ENCODE data around the gene SPG21.

Gene SPG21

DNA sequence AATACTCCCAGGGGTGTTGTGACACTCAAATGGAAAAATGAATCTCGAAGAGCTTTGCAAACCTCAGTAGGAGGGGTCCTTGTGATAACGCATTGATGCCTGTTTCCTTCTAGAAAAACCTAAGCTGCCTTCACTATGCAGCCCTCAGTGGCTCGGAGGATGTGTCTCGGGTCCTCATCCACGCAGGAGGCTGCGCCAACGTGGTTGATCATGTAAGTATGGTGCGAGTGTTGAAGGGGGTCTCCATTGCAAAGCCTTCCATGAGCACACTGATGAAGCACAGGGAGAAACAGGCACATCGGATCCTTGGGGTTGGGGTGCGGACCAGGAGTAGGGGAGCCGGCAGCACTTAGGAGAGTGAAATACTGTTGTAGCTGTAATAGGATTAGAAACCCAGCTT is 55.7 kb downstream of the SPG21 start:
- TF ChIP-seq, protein P1, sequence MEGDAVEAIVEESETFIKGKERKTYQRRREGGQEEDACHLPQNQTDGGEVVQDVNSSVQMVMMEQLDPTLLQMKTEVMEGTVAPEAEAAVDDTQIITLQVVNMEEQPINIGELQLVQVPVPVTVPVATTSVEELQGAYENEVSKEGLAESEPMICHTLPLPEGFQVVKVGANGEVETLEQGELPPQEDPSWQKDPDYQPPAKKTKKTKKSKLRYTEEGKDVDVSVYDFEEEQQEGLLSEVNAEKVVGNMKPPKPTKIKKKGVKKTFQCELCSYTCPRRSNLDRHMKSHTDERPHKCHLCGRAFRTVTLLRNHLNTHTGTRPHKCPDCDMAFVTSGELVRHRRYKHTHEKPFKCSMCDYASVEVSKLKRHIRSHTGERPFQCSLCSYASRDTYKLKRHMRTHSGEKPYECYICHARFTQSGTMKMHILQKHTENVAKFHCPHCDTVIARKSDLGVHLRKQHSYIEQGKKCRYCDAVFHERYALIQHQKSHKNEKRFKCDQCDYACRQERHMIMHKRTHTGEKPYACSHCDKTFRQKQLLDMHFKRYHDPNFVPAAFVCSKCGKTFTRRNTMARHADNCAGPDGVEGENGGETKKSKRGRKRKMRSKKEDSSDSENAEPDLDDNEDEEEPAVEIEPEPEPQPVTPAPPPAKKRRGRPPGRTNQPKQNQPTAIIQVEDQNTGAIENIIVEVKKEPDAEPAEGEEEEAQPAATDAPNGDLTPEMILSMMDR (IDR thresholded peaks at IDR 0.05): no peak
- peaks cover 4% of the 10 kb centered on the region for H3K4me1 ChIP-seq

DNA sequence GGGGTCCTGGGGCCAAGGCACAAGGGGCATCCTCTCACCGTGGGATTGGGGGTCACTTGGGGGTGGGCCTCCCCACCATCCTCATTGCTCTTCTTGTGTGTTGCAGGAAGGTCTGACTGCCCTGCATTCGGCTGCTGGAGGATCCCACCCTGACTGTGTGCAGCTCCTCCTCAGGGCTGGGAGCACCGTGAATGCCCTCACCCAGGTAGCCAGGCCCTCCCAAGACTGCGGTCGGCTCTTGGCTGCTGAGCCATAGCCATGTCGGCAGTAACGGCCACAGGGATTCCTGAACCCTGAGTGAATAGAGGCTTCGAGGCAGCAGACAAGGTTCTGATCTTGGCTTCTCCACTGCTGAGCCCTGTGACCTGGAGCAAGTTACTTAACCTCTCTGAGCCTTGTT is 58.3 kb downstream of the SPG21 start:
- Histone ChIP-seq H3K4me3 (ENCODE audit: low read depth, low read length) (no peak overlapping the region), H3K9me3 (ENCODE audit: control insufficient read depth, low read length) (no peaks in the 10 kb centered on the region), H3K36me3 (ENCODE audit: control insufficient read depth, insufficient read depth, low read length) (no peaks in the 10 kb centered on the region), H3K9ac (no peak overlapping the region), H3K4me1 (peaks cover 9% of the 10 kb centered on the region), H3K4me2 (ENCODE audit: low read length) (no peak overlapping the region), H3K27me3 (ENCODE audit: control insufficient read depth, insufficient read depth, low read length) (no peaks in the 10 kb centered on the region), H3K27ac (no peak overlapping the region), H2AFZ (no peak overlapping the region), H3K79me2 (no peaks in the 10 kb centered on the region)
- TF ChIP-seq, protein P1 (IDR thresholded peaks at IDR 0.05): no peak

More for the DNA sequence above, 55.7 kb downstream of the SPG21 start:
- H3K4me3 ChIP-seq (ENCODE audit: low read depth, low read length): no peak overlapping the region
- no peaks in the 10 kb centered on the region for H3K36me3 ChIP-seq (ENCODE audit: control insufficient read depth, insufficient read depth, low read length)
- H2AFZ ChIP-seq: no peak overlapping the region
- H3K9me3 ChIP-seq (ENCODE audit: control insufficient read depth, low read length): no peaks in the 10 kb centered on the region
- H3K4me2 ChIP-seq (ENCODE audit: low read length): no peak overlapping the region
- no peak overlapping the region for H3K9ac ChIP-seq
- H3K79me2 ChIP-seq: no peaks in the 10 kb centered on the region
- H3K27ac ChIP-seq: no peak overlapping the region
- H3K27me3 ChIP-seq (ENCODE audit: control insufficient read depth, insufficient read depth, low read length): no peaks in the 10 kb centered on the region

DNA sequence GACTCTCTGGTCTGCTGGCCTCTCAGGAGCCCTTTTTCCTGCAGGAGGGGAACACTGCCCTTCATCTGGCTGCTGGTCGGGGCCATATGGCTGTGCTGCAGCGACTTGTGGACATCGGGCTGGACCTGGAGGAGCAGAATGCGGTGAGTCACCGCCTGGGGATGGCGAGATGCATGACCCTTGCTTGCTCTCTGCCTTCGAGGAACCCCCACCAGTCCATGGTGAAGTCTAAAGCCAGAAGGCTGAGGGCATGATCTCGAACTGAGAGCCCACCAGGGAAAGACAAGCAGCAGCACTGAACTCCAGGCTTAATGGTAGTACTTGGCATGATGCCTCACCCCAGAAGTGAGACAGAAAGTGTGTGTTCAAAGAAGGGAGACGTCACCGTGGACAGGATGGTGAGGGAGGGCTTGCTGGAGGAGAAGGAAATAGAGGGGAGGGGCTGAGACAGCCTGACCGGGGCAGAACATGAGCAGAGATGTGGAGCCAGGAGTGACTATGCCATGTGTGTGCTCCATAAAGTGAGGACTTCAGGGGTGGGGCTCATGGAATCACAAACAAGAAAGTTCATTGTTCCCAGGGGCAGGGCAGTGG is 58.8 kb downstream of the SPG21 start:
- Histone ChIP-seq H3K9me3 (ENCODE audit: control insufficient read depth, low read length) (no peaks in the 10 kb centered on the region), H3K79me2 (no peaks in the 10 kb centered on the region), H3K4me2 (ENCODE audit: low read length) (no peak overlapping the region), H3K36me3 (ENCODE audit: control insufficient read depth, insufficient read depth, low read length) (no peaks in the 10 kb centered on the region), H3K4me1 (peaks cover 9% of the 10 kb centered on the region), H3K27ac (no peak overlapping the region), H3K4me3 (ENCODE audit: low read depth, low read length) (no peak overlapping the region), H2AFZ (no peak overlapping the region), H3K27me3 (ENCODE audit: control insufficient read depth, insufficient read depth, low read length) (no peaks in the 10 kb centered on the region), H3K9ac (no peak overlapping the region)
- TF ChIP-seq, protein P1 (IDR thresholded peaks at IDR 0.05): no peak

DNA sequence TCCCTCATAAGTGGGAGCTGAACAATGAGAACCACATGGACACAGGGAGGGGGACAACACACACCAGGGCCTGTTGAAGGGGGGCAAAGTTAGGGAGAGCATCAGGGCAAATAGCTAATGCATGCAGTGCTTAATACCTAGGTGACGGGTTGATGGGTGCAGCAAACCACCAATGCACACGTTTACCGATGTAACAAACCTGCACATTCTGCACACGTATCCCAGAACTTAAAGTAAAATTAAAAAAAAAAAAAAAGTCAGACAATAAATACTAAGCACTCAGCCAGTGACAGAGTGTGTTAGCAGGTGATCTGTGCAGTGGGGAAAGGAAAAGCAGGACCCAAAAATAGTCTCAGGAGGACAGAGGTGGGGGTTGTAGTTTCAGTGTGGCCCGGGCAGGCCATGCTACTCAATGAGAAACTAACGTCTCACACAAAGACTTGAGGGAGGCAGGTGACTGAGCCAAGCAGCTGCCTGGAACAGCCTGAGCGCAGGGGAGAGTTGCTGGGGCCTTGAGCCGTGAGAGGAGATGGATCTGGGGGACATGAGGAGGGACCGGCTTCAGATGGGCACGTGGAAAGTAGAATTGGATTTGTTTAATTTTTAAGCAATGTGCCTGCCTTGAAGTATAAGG is 59.6 kb downstream of the SPG21 start:
- no peaks in the 10 kb centered on the region for H3K36me3 ChIP-seq (ENCODE audit: control insufficient read depth, insufficient read depth, low read length)
- no peak overlapping the region for H3K4me3 ChIP-seq (ENCODE audit: low read depth, low read length)
- H3K27me3 ChIP-seq (ENCODE audit: control insufficient read depth, insufficient read depth, low read length): no peaks in the 10 kb centered on the region
- TF ChIP-seq, protein P1 (IDR thresholded peaks at IDR 0.05): no peak
- no peaks in the 10 kb centered on the region for H3K9me3 ChIP-seq (ENCODE audit: control insufficient read depth, low read length)
- H3K27ac ChIP-seq: no peak overlapping the region
- no peak overlapping the region for H2AFZ ChIP-seq
- peaks cover 9% of the 10 kb centered on the region for H3K4me1 ChIP-seq
- H3K4me2 ChIP-seq (ENCODE audit: low read length): no peak overlapping the region
- H3K79me2 ChIP-seq: no peaks in the 10 kb centered on the region
- no peak overlapping the region for H3K9ac ChIP-seq

All from parathyroid adenoma (tissue), 2 donors.